RKO (cell line): ENCODE results near the gene KRTAP5-6.
"Not testable (repeated sequence)": the region's sequence is repeated elsewhere in the genome, so short reads cannot be mapped to it uniquely, and the experiment has no call there.

Source experiments
- DNase-seq: peaks from one replicate; pipeline ENCODE4 v3.0.0-alpha.2; 2016; ENCODE audit warnings: low spot score

KRTAP5-6 gene

GRCh38 chr11:1661454-1662269 lies 35.3 kb upstream of the KRTAP5-6 start:
- DNase-seq = not testable (repeated sequence)

DNA sequence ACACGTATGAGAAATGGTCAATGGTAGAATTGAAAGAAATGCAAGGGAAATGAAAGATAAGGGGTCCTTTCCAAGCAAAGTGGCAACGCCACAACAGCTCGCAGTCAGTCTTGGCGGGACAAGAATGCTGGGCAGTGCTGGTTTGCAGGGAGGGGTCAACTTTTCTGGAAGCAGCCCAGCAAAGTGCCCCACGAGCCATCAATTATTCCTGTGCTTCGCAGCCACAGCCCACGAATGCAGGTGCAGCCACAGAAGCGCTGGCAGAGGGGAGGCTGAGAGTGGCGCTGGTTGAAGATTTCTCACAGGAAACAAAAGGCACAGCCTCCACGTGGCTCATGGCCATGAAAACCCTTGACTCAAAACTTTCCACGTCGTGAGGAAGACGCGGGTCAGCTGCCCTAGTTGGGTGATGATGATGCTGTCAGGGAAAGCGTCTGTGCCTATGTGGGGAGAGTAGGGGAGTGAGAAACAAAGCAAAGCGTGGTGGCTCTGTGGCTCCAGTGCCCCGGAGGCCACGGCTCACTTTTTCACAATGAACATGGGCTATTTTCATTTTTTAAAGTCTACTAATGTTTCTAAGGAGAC lies 34.2 kb upstream of the KRTAP5-6 start:
- not testable (repeated sequence) for DNase-seq

DNA sequence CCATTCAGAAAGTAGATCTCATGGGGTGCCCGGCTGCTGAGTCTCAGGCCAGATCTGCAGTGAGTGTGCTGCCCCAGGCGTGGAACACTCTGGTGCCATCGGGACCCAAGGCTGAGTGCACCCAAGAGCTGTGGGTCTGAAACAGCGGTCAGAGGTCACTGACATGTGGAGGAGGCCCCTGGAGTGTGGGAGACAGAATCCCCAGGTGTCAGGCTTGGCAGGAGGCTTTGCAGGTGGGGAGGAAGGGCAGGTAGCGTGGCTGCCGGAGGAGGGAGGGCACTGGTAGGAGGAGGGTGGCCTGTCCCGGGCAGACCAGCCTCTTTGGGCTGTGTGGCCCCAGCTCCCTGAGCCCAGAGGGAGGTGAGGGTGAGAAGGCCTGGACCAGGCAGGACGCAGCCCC lies 31.7 kb upstream of the KRTAP5-6 start:
- no peak for DNase-seq

GRCh38 chr11:1667121-1667850 lies 29.7 kb upstream of the KRTAP5-6 start:
- DNase-seq = no peak

- no peak for DNase-seq
These were observed 29.1 kb upstream of the KRTAP5-6 start for GRCh38 chr11:1667906-1668305.

- DNase-seq = no peak
These were observed 28.0 kb upstream of the KRTAP5-6 start for GRCh38 chr11:1668911-1669473.

- DNase-seq = no peak
These were observed 27.3 kb upstream of the KRTAP5-6 start for GRCh38 chr11:1669546-1670218.

- not testable (repeated sequence) for DNase-seq
These were observed 26.5 kb upstream of the KRTAP5-6 start for GRCh38 chr11:1670457-1670856.

- DNase-seq = no peak
These were observed 26.1 kb upstream of the KRTAP5-6 start for GRCh38 chr11:1670905-1671371.

DNA sequence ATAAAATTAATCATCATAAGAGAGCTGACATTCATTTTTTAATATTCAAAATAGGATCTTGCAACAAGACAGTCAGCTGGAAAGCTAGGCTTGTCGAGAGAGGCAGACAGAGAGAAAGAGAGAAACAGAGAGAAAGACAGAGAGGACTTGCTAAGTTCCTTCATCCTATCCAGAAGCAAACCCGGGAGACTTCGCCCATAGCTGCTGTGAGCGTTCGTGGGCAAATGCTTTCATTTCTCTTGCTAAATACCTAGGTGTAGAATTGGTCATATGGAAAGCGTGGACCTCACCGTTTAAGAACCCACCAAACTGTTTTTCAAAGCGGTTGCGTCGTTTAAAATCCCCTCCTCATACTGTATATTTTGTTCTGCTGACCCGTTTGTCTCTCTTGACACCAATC lies 25.3 kb upstream of the KRTAP5-6 start:
- no peak for DNase-seq

- DNase-seq = no peak
These were observed 24.2 kb upstream of the KRTAP5-6 start for GRCh38 chr11:1672613-1673350.

- DNase-seq = no peak
These were observed 23.4 kb upstream of the KRTAP5-6 start for GRCh38 chr11:1673446-1674172.

- DNase-seq = no peak
These were observed 22.5 kb upstream of the KRTAP5-6 start for GRCh38 chr11:1674173-1675131.

DNA sequence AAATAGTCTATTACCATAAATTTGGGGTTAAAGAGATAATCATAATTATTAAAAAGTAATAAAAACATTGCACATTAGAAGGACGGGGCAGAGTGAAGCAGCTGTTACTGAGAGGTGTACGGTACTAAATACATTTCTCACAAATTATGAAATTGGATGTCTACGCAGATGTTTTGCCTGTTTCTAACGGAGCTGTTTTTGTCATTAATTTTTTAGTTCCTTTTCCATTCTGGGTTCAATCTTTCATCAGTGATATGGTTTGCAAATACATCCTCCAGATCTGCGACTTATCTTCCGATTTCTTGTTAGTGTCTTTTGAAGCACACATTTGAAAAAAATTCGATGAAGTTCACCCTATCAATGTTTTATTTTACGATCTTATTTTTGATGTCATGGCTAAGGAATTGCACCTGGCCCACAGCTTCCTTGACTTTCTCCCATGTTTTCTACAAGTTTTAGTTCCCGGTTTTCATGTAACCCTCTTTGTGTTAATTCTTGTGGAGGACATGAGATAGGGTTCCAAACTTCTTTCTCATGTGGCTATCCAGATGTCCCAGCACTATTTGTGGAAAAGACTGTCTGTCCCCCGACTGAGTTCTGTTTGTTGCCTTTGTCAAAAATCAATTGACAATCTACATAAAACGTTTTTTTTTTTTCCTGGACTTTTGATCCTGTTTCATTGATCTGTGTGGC lies 21.3 kb upstream of the KRTAP5-6 start:
- DNase-seq = no peak

DNA sequence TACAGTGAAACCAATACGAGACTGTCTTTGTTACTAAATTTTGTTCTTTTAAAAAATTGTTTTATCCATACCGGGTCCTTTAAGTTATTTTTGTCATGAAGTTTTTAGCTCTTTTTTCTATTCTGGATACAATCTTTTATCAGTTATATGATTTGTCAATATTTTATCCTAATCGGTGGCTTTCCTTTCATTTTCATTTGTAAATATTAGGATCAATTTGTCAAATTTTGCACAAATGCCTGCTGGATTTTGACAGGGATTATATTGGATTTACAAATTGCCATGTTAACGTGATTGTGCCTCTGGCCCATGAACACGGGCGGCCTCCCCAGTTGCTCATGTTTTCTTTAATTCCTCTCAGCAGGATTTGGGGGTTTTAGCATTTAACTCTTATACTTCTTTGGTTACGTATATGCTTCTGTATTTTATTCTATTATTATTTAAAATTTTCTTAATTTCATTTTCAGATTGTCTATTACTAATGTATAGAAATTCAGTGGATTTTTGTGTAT lies 20.7 kb upstream of the KRTAP5-6 start:
- DNase-seq = no peak

GRCh38 chr11:1679881-1680280 lies 17.1 kb upstream of the KRTAP5-6 start:
- no peak for DNase-seq

GRCh38 chr11:1682225-1682905 lies 14.6 kb upstream of the KRTAP5-6 start:
- no peak for DNase-seq

- DNase-seq = not testable (repeated sequence)
These were observed 13.8 kb upstream of the KRTAP5-6 start for GRCh38 chr11:1683216-1683615.
